ENCODE measurements around the gene SMYD3.

- TF ChIP-seq POLR2A (IDR thresholded peaks at IDR 0.05), result no peak
- no peak for TF ChIP-seq CTCF (IDR thresholded peaks at IDR 0.05)
- TF ChIP-seq POLR2AphosphoS5 (IDR thresholded peaks at IDR 0.05; ENCODE audit: insufficient read depth in 1 of 2, low read depth in 1 of 2), result no peak
These were observed 706.0 kb downstream of the SMYD3 start for GRCh38 chr1:245800901-245801605.
